Activated naive CD8-positive, alpha-beta T cell treated with anti-CD3 and anti-CD28 coated beads for 36 hours (primary cell): ENCODE data around the gene CHST1. TPM values are rescaled to one million over a fixed set of nuclear protein-coding genes. Genes with fewer than 3 reads are reported as not detected.

Source experiments
- DNase-seq: peaks from one replicate; pipeline ENCODE4 v3.0.0; 2021
- H3K27ac Mint-ChIP-seq: one replicate; pipeline ENCODE4 v1.8.0; 2022; ENCODE audit warnings: mild to moderate bottlenecking, moderate library complexity, mixed read lengths
- H3K27me3 Mint-ChIP-seq: one replicate; pipeline ENCODE4 v1.8.0; 2022; ENCODE audit warnings: mild to moderate bottlenecking, mixed read lengths
- H3K36me3 Mint-ChIP-seq: one replicate; pipeline ENCODE4 v1.8.0; 2021; ENCODE audit warnings: mild to moderate bottlenecking, mixed read lengths
- H3K4me1 Mint-ChIP-seq: one replicate; pipeline ENCODE4 v1.8.0; 2021; ENCODE audit warnings: mixed read lengths
- H3K4me3 Mint-ChIP-seq: one replicate; pipeline ENCODE4 v1.8.0; 2022; ENCODE audit warnings: mild to moderate bottlenecking, moderate library complexity, mixed read lengths
- H3K9me3 Mint-ChIP-seq: one replicate; pipeline ENCODE4 v1.8.0; 2022; ENCODE audit warnings: mixed read lengths
- total RNA-seq, 2 experiments: library from RNA; stranded (reverse); gene quantifications; one replicate each; pipeline ENCODE4 v1.2.3, GENCODE V29; 2021

The CHST1 gene
- total RNA-seq, 2 experiments from 2014 or later, result not detected

DNA sequence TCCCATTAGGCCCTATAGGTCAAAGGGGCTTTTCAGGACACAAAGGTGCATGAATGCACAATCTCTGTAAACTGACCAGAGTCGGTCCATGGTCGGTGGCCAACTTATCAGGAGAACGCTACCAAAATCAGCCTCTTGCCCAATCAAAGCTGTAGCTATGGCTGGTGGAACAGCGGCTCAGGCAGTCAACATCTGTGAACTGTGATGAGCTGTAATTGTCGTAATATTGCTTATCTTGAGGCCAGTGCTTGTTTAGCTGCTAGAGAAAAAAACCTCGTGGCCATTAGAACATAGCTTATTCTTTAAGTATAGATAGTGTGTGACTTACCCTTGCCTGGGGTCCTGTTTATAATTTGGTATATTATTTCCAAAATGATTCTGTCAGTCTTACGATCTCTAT is 14.4 kb upstream of the CHST1 start:
- Mint-ChIP-seq H3K4me1 (no peaks in the 10 kb centered on the region), H3K4me3 (no peak overlapping the region), H3K9me3 (no peaks in the 10 kb centered on the region), H3K36me3 (no peaks in the 10 kb centered on the region), H3K27me3 (peaks cover 3% of the 10 kb centered on the region), H3K27ac (no peak overlapping the region)
- no peak for DNase-seq

DNA sequence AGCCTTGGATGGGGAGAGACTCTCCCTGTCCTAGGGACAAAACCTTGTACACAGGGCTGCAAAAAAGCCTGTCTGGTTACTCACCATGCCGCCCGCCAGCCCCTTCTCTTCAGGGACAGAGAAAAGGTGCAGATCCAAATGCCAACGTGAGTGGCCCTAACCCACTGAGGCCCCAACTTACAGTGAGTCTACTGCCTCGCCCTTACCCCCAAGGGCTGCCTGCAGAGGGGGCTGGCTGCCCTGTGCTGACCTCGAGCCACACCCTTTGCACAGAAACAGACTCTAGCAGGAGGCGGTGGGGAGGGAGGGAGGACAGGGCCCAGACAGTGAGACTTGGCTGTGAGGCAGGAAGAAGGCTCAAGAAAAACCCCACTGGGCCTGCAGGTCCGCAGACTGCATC is 13.6 kb upstream of the CHST1 start:
- Mint-ChIP-seq H3K27ac (no peak overlapping the region), H3K36me3 (no peaks in the 10 kb centered on the region), H3K9me3 (no peaks in the 10 kb centered on the region), H3K27me3 (peaks cover 3% of the 10 kb centered on the region), H3K4me1 (no peaks in the 10 kb centered on the region), H3K4me3 (no peak overlapping the region)
- no peak for DNase-seq

- no peak overlapping the region for H3K27ac Mint-ChIP-seq
- H3K4me3 Mint-ChIP-seq, result no peak overlapping the region
- DNase-seq, result no peak
- no peaks in the 10 kb centered on the region for H3K36me3 Mint-ChIP-seq
- no peaks in the 10 kb centered on the region for H3K4me1 Mint-ChIP-seq
- no peaks in the 10 kb centered on the region for H3K9me3 Mint-ChIP-seq
- peaks cover 3% of the 10 kb centered on the region for H3K27me3 Mint-ChIP-seq
Observed at GRCh38 chr11:45677770-45678512, 12.5 kb upstream of the CHST1 start.

GRCh38 chr11:45676522-45677095 is 11.2 kb upstream of the CHST1 start:
- peaks cover 3% of the 10 kb centered on the region for H3K27me3 Mint-ChIP-seq
- H3K36me3 Mint-ChIP-seq, result no peaks in the 10 kb centered on the region
- H3K9me3 Mint-ChIP-seq, result no peaks in the 10 kb centered on the region
- H3K4me1 Mint-ChIP-seq, result no peaks in the 10 kb centered on the region
- H3K4me3 Mint-ChIP-seq, result no peak overlapping the region
- DNase-seq, result no peak
- no peak overlapping the region for H3K27ac Mint-ChIP-seq

DNA sequence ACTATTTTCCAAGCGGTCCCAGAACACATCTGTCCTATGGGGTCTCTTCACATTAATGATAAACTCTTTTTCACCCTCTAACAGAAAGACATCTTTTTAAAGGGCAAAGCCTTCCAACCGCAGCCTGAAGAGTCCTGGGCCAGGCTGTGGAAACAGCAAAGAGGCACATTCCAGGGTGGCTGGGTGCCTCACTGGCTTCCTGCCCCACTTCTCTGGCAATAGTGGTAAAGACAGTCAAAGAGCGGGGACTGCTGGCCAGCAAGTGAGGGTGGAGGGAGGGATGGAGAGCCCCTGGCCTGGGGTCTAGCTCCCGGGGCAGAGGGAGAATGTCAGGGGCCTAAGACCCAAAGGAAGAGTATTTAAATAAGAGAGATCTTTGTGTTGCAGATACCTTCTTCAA is 10.2 kb upstream of the CHST1 start:
- Mint-ChIP-seq H3K4me1 (no peaks in the 10 kb centered on the region), H3K9me3 (no peaks in the 10 kb centered on the region), H3K36me3 (no peaks in the 10 kb centered on the region), H3K27ac (no peak overlapping the region), H3K4me3 (no peak overlapping the region), H3K27me3 (peaks cover 3% of the 10 kb centered on the region)
- DNase-seq, result no peak

DNA sequence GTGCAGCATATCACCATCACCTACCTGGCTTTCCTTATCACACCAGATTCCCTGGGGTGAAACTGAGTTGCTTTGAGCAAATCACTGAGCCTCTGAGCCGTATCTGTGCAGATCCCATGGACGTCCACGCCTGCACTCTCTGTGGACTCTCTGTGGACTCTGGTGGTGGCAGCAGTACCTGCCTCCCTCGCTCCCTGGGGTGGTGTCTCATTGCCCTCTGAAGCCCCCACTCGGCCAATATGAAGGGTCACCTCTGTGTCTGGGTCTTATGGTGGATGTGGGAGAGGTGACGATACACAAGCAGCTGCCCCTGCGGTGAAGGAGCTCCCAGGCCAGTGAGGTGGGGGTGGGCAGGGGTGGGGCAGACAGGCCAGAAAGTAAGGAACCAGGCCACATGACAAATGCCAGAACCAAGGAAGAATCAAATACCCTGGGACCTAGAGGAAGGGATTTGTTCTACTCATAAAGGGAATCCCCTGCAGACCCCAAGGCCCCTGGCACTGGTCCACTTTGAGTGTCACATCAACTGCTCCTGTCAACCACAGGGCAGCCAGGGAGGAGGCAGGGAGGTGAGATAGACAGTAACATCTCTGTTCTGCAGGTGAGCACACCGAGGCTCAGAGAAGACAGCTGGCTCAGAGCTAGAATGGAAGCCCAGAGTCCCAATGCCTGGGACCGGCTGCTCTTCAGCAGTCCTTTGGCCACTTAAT is 9.2 kb upstream of the CHST1 start:
- H3K4me3 Mint-ChIP-seq, result no peak overlapping the region
- no peaks in the 10 kb centered on the region for H3K36me3 Mint-ChIP-seq
- H3K27me3 Mint-ChIP-seq, result peaks cover 3% of the 10 kb centered on the region
- H3K4me1 Mint-ChIP-seq, result no peaks in the 10 kb centered on the region
- H3K27ac Mint-ChIP-seq, result no peak overlapping the region
- H3K9me3 Mint-ChIP-seq, result no peaks in the 10 kb centered on the region
- DNase-seq, result no peak

DNA sequence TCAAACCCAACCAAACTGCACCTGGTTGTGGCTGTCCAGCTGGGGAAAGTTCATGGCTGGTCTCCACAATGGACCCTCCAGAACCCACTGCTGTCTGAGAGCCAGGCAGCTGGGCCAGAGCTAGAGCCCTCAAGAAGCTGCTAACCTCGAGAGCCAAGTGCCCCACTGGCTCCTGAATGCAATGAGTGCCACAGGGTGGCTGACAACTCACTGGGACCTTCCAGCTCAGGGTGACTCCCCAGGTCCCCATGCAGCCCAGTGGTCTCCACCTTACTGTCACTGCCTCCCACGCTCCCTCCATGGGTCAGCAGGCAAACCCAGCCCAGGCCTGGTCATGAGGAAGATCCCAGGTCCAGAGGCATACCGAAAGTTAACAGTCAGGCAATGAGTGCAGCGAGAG is 8.0 kb upstream of the CHST1 start:
- Mint-ChIP-seq H3K36me3 (no peaks in the 10 kb centered on the region), H3K27me3 (peaks cover 5% of the 10 kb centered on the region), H3K9me3 (no peaks in the 10 kb centered on the region), H3K4me3 (no peak overlapping the region), H3K4me1 (no peaks in the 10 kb centered on the region), H3K27ac (no peak overlapping the region)
- DNase-seq, result no peak

- Mint-ChIP-seq H3K27me3 (peaks cover 11% of the 10 kb centered on the region), H3K4me3 (no peak overlapping the region), H3K27ac (no peak overlapping the region)
Observed at GRCh38 chr11:45672593-45672992, 7.2 kb upstream of the CHST1 start.

GRCh38 chr11:45671246-45672171 is 6.1 kb upstream of the CHST1 start:
- Mint-ChIP-seq H3K4me1 (no peaks in the 10 kb centered on the region), H3K27ac (no peak overlapping the region), H3K36me3 (no peaks in the 10 kb centered on the region), H3K27me3 (peaks cover 22% of the 10 kb centered on the region), H3K4me3 (no peak overlapping the region), H3K9me3 (no peaks in the 10 kb centered on the region)
- no peak for DNase-seq

More at GRCh38 chr11:45672593-45672992, 7.2 kb upstream of the CHST1 start:
- no peak for DNase-seq
- Mint-ChIP-seq H3K4me1 (no peaks in the 10 kb centered on the region), H3K9me3 (no peaks in the 10 kb centered on the region), H3K36me3 (no peaks in the 10 kb centered on the region)

- Mint-ChIP-seq H3K36me3 (no peaks in the 10 kb centered on the region), H3K4me1 (no peaks in the 10 kb centered on the region), H3K9me3 (no peaks in the 10 kb centered on the region), H3K27me3 (peaks cover 30% of the 10 kb centered on the region), H3K4me3 (no peak overlapping the region), H3K27ac (no peak overlapping the region)
- no peak for DNase-seq
Observed at GRCh38 chr11:45670386-45671135, 5.1 kb upstream of the CHST1 start.

DNA sequence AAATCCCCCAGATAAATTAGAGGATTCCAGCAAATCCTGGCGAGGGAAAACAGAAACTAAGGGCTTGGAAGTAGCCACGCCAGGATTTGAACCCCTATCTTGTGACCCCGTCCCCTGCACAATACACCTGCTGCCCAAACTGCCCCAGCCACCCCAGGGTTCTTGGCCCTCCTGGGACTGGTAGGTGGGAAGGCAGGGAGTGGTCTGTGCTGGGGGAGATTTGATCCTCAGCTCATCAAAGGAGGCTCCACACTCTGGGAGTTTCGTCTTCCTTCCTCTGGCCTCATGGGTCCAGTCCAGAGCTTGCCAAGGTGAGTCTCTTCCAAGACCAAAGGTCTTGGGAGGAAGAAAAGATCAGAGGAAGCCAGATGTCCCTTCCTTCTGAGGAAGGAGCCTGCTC is 4.5 kb upstream of the CHST1 start:
- Mint-ChIP-seq H3K27ac (no peak overlapping the region), H3K27me3 (peaks cover 30% of the 10 kb centered on the region), H3K36me3 (no peaks in the 10 kb centered on the region), H3K4me3 (no peak overlapping the region), H3K4me1 (no peaks in the 10 kb centered on the region), H3K9me3 (no peaks in the 10 kb centered on the region)
- DNase-seq, result no peak

DNA sequence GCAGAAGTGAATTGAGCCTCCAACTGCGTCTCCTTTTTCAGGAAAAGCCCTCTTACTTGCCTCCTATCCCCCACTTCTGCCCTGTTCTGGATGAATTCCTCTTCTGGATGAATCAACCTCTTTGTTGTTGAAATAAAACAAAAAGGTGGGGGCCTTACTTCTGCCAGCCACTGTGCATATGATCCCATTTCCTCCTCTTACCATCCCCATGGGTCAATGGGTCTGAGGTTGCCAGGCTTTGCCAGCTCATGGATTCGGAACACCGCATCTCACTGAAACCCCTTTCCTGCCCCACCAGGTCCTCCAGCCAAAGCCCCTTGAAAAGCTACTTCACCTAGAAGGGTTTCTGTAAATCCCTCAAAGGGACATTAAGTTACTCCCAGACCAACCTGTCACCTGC is 3.7 kb upstream of the CHST1 start:
- no peak for DNase-seq
- H3K36me3 Mint-ChIP-seq, result no peaks in the 10 kb centered on the region
- peaks cover 31% of the 10 kb centered on the region for H3K27me3 Mint-ChIP-seq
- no peaks in the 10 kb centered on the region for H3K9me3 Mint-ChIP-seq
- no peak overlapping the region for H3K27ac Mint-ChIP-seq
- no peak overlapping the region for H3K4me3 Mint-ChIP-seq
- no peaks in the 10 kb centered on the region for H3K4me1 Mint-ChIP-seq

DNA sequence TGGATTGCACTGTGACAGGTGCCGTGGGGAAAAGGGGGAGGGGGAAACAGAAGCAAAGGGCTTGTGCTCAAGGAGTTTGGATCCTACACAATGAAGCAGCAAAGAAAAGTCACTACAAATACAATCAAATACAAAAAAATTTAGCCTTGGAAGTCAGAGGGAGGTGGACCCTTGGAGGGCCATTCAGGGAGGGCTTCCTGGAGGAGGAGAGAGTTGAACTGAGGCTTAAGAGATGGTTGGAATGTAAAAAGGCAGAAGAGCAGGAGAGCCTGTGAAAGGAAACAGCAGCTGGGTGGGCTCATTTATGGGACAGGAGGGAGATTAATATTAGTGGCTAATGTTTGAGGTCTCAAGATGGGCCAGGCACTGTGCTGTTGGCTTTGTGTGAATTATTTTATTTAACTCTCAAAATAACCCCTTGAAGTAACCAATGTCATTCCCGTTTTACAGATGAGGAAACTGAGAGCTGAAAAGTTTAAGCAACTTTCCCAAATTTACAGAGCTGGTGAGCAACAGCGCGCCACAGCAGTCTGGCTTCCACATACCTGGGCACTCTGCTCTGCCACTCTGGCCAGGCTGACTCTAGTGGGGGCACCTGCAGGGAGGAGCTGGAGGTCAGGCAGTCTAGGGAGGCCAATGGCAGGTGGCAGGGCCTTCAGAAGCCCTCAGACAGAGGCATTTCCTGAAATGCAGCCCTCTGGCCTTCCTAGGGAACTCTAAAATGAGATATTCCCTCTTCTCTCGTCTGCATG is 2.7 kb upstream of the CHST1 start:
- H3K27ac Mint-ChIP-seq, result no peak overlapping the region
- DNase-seq, result no peak
- peaks cover 41% of the 10 kb centered on the region for H3K27me3 Mint-ChIP-seq
- H3K9me3 Mint-ChIP-seq, result no peaks in the 10 kb centered on the region
- no peaks in the 10 kb centered on the region for H3K36me3 Mint-ChIP-seq
- H3K4me1 Mint-ChIP-seq, result peaks cover 2% of the 10 kb centered on the region
- no peak overlapping the region for H3K4me3 Mint-ChIP-seq
